Activated T-cell treated with anti-CD3 and anti-CD28 coated beads for 1 hour (primary cell): ENCODE data around the gene CMTM1.
A peak's percentile ranks its signal among the peaks of the same experiment; 100 is the strongest.

Source experiments
- DNase-seq: peaks from one replicate; pipeline ENCODE4 v3.0.0-alpha.2; 2020; ENCODE audit warnings: low read depth

Gene CMTM1

GRCh38 chr16:66566051-66566901 lies at the start of gene CMTM1:
Gene CMTM1 (plus strand): TSS chr16:66566439. CDS start chr16:66566514, 75 bp downstream.
- DNase-seq = no peak

- DNase-seq = no peak
Measured at GRCh38 chr16:66516509-66516807, 49.8 kb upstream of the CMTM1 start.

GRCh38 chr16:66516808-66517585 lies 49.2 kb upstream of the CMTM1 start:
- DNase-seq = peak; percentile 65

- DNase-seq = no peak
Measured at GRCh38 chr16:66517586-66518263, 48.5 kb upstream of the CMTM1 start.

GRCh38 chr16:66519482-66520373 lies 46.5 kb upstream of the CMTM1 start:
- DNase-seq = no peak

- DNase-seq = no peak
Measured at GRCh38 chr16:66520406-66521170, 45.7 kb upstream of the CMTM1 start.

GRCh38 chr16:66521252-66521713 lies 45.0 kb upstream of the CMTM1 start:
- no peak for DNase-seq

- peak; percentile 74 for DNase-seq
Measured at GRCh38 chr16:66521951-66522771, 44.1 kb upstream of the CMTM1 start.

- DNase-seq = no peak
Measured at GRCh38 chr16:66522816-66523590, 43.2 kb upstream of the CMTM1 start.

GRCh38 chr16:66523861-66524354 lies 42.3 kb upstream of the CMTM1 start:
- no peak for DNase-seq

- DNase-seq = no peak
Measured at GRCh38 chr16:66524601-66525164, 41.6 kb upstream of the CMTM1 start.

- DNase-seq = no peak
Measured at GRCh38 chr16:66525396-66526180, 40.7 kb upstream of the CMTM1 start.

- no peak for DNase-seq
Measured at GRCh38 chr16:66528294-66528693, 37.9 kb upstream of the CMTM1 start.

GRCh38 chr16:66529475-66529874 lies 36.8 kb upstream of the CMTM1 start:
- DNase-seq = no peak

GRCh38 chr16:66534376-66534799 lies 31.9 kb upstream of the CMTM1 start:
- DNase-seq = no peak

GRCh38 chr16:66536525-66536924 lies 29.7 kb upstream of the CMTM1 start:
- no peak for DNase-seq

GRCh38 chr16:66537236-66537635 lies 29.0 kb upstream of the CMTM1 start:
- no peak for DNase-seq

GRCh38 chr16:66538910-66539309 lies 27.3 kb upstream of the CMTM1 start:
- DNase-seq = no peak
